ENCODE measurements around the gene COL4A2.
"Not testable (repeated sequence)": the region's sequence is repeated elsewhere in the genome, so short reads cannot be mapped to it uniquely, and the experiment has no call there.

The COL4A2 gene

GRCh38 chr13:110491869-110492678 lies 185.0 kb downstream of the COL4A2 start:
- H3K9me3 ChIP-seq (replicated peaks in 1 of 11): peaks cover 0 to 9% (median 4%) of the 10 kb centered on the region in 11 experiments; a peak in 5 of 22 replicates
- H3K27ac ChIP-seq: no peak overlapping the region
- peaks cover 0 to 32% (median 14%) of the 10 kb centered on the region in 10 experiments; a peak in 14 of 20 replicates for H3K4me1 ChIP-seq
- no peaks in the 10 kb centered on the region for H3K27me3 ChIP-seq
- no peaks in the 10 kb centered on the region for H4K20me1 ChIP-seq
- H3K4me2 ChIP-seq: no peak overlapping the region
- no peak overlapping the region for H3K4me3 ChIP-seq
- no peak for TF ChIP-seq Cebpa-rat (IDR thresholded peaks at IDR 0.05)
- H3K9ac ChIP-seq: no peak overlapping the region
- H3K36me3 ChIP-seq: no peaks in the 10 kb centered on the region

- Histone ChIP-seq H3K9ac (no peak overlapping the region), H3K4me3 (no peak overlapping the region), H3K4me1 (peaks cover 0 to 25% (median 11%) of the 10 kb centered on the region in 10 experiments; a peak in 14 of 20 replicates)
These were observed 185.9 kb downstream of the COL4A2 start for GRCh38 chr13:110492679-110493593.

GRCh38 chr13:110493613-110494012 lies 186.5 kb downstream of the COL4A2 start:
- Histone ChIP-seq H3K9ac (no peak overlapping the region), H3K4me2 (no peak overlapping the region), H3K9me3 (replicated peaks in 1 of 11) (peaks cover 0 to 18% (median 6%) of the 10 kb centered on the region in 11 experiments; a peak in 14 of 22 replicates), H3K4me1 (peaks cover 0 to 18% (median 4%) of the 10 kb centered on the region in 10 experiments; a peak in 14 of 20 replicates), H4K20me1 (no peaks in the 10 kb centered on the region), H3K27me3 (no peaks in the 10 kb centered on the region), H3K4me3 (no peak overlapping the region), H3K36me3 (no peaks in the 10 kb centered on the region), H3K27ac (no peak overlapping the region)
- TF ChIP-seq Cebpa-rat (IDR thresholded peaks at IDR 0.05): no peak

More at GRCh38 chr13:110492679-110493593, 185.9 kb downstream of the COL4A2 start:
- no peak for TF ChIP-seq Cebpa-rat (IDR thresholded peaks at IDR 0.05)
- no peak overlapping the region for H3K27ac ChIP-seq
- H3K36me3 ChIP-seq: no peaks in the 10 kb centered on the region
- no peaks in the 10 kb centered on the region for H3K27me3 ChIP-seq
- H3K9me3 ChIP-seq (replicated peaks in 1 of 11): peaks cover 0 to 11% (median 4%) of the 10 kb centered on the region in 11 experiments; a peak in 6 of 22 replicates
- no peak overlapping the region for H3K4me2 ChIP-seq
- no peaks in the 10 kb centered on the region for H4K20me1 ChIP-seq

- Histone ChIP-seq H3K9ac (no peak overlapping the region), H3K4me1 (peaks cover 0 to 10% (median 2%) of the 10 kb centered on the region in 10 experiments; a peak in 5 of 20 replicates), H3K4me2 (no peak overlapping the region), H3K36me3 (no peaks in the 10 kb centered on the region; a peak in 1 of 22 replicates), H3K9me3 (replicated peaks in 1 of 11) (peaks cover 13 to 36% (median 24%) of the 10 kb centered on the region in 11 experiments), H3K27me3 (no peaks in the 10 kb centered on the region), H3K27ac (no peak overlapping the region), H4K20me1 (no peaks in the 10 kb centered on the region), H3K4me3 (no peak overlapping the region)
- no peak for TF ChIP-seq Cebpa-rat (IDR thresholded peaks at IDR 0.05)
These were observed 188.3 kb downstream of the COL4A2 start for GRCh38 chr13:110495376-110495775.

- no peak overlapping the region for H3K4me2 ChIP-seq
- no peaks in the 10 kb centered on the region for H4K20me1 ChIP-seq
- H3K27ac ChIP-seq: no peak overlapping the region
- H3K27me3 ChIP-seq: no peaks in the 10 kb centered on the region
- H3K9ac ChIP-seq: no peak overlapping the region
- no peak for TF ChIP-seq Cebpa-rat (IDR thresholded peaks at IDR 0.05)
- peaks cover 0 to 9% (median 2%) of the 10 kb centered on the region in 10 experiments; a peak in 5 of 20 replicates for H3K4me1 ChIP-seq
- H3K36me3 ChIP-seq: no peaks in the 10 kb centered on the region; a peak in 1 of 22 replicates
- H3K9me3 ChIP-seq (replicated peaks in 1 of 11): peaks cover 18 to 41% (median 29%) of the 10 kb centered on the region in 11 experiments
- H3K4me3 ChIP-seq: no peak overlapping the region
These were observed 188.8 kb downstream of the COL4A2 start for GRCh38 chr13:110495881-110496280.

GRCh38 chr13:110496281-110496680 lies 189.2 kb downstream of the COL4A2 start:
- TF ChIP-seq Cebpa-rat (IDR thresholded peaks at IDR 0.05): no peak
- no peak overlapping the region for H3K4me3 ChIP-seq
- H4K20me1 ChIP-seq: no peaks in the 10 kb centered on the region
- H3K27me3 ChIP-seq: no peaks in the 10 kb centered on the region
- peaks cover 18 to 45% (median 33%) of the 10 kb centered on the region in 11 experiments for H3K9me3 ChIP-seq (replicated peaks in 1 of 11)
- peaks cover 0 to 9% (median 0%) of the 10 kb centered on the region in 10 experiments; a peak in 3 of 20 replicates for H3K4me1 ChIP-seq
- no peaks in the 10 kb centered on the region; a peak in 1 of 22 replicates for H3K36me3 ChIP-seq
- H3K9ac ChIP-seq: no peak overlapping the region
- H3K4me2 ChIP-seq: no peak overlapping the region
- no peak overlapping the region for H3K27ac ChIP-seq

- H3K36me3 ChIP-seq: no peaks in the 10 kb centered on the region; a peak in 1 of 22 replicates
- no peak overlapping the region for H3K27ac ChIP-seq
- no peak overlapping the region for H3K4me2 ChIP-seq
- no peaks in the 10 kb centered on the region for H4K20me1 ChIP-seq
- no peak overlapping the region for H3K4me3 ChIP-seq
- no peaks in the 10 kb centered on the region for H3K27me3 ChIP-seq
- H3K9ac ChIP-seq: no peak overlapping the region
- peaks cover 0 to 8% (median 0%) of the 10 kb centered on the region in 10 experiments; a peak in 3 of 20 replicates for H3K4me1 ChIP-seq
- no peak for TF ChIP-seq Cebpa-rat (IDR thresholded peaks at IDR 0.05)
- peaks cover 18 to 45% (median 33%) of the 10 kb centered on the region in 11 experiments for H3K9me3 ChIP-seq (replicated peaks in 1 of 11)
These were observed 189.9 kb downstream of the COL4A2 start for GRCh38 chr13:110497003-110497402.

GRCh38 chr13:110497896-110498295 lies 190.8 kb downstream of the COL4A2 start:
- not testable (repeated sequence) for H3K9ac ChIP-seq, H4K20me1 ChIP-seq, H3K27ac ChIP-seq, H3K4me3 ChIP-seq, H3K4me1 ChIP-seq, H3K27me3 ChIP-seq, H3K4me2 ChIP-seq, H3K36me3 ChIP-seq
- H3K9me3 ChIP-seq (replicated peaks in 1 of 11): peaks cover 18 to 45% (median 33%) of the 10 kb centered on the region in 11 experiments

GRCh38 chr13:110498327-110498726 lies 191.2 kb downstream of the COL4A2 start:
- Histone ChIP-seq H3K9me3 (replicated peaks in 1 of 11) (peaks cover 18 to 45% (median 33%) of the 10 kb centered on the region in 11 experiments), H3K4me1 (peaks cover 6 to 13% (median 9%) of the 10 kb centered on the region in 10 experiments), H4K20me1 (no peaks in the 10 kb centered on the region), H3K27ac (no peak overlapping the region), H3K36me3 (no peaks in the 10 kb centered on the region; a peak in 1 of 22 replicates), H3K4me3 (no peak overlapping the region), H3K27me3 (no peaks in the 10 kb centered on the region), H3K4me2 (no peak overlapping the region), H3K9ac (no peak overlapping the region)
- no peak for TF ChIP-seq Cebpa-rat (IDR thresholded peaks at IDR 0.05)
